H9 (cell line): ENCODE measurements around the gene GABBR2. TPM values are rescaled to one million over a fixed set of nuclear protein-coding genes. Genes with fewer than 3 reads are reported as not detected.

ENCODE experiments used
- DNase-seq: peaks from one replicate; pipeline ENCODE4 v3.0.0-alpha.2; 2017
- H2AFZ ChIP-seq: one replicate; pipeline ENCODE4 v1.6.1; 2013; ENCODE audit warnings: mild to moderate bottlenecking, low read length, control low read depth, moderate library complexity
- H2AK5ac ChIP-seq: 2 replicates; pipeline ENCODE4 v1.6.1; 2013; ENCODE audit warnings: low read length, control low read depth, mixed read lengths; ENCODE audit not compliant: insufficient read length
- H2BK120ac ChIP-seq: one replicate; pipeline ENCODE4 v1.6.1; 2013; ENCODE audit warnings: low read depth, mild to moderate bottlenecking, low read length, control low read depth, inconsistent platforms; ENCODE audit not compliant: poor library complexity, severe bottlenecking
- H2BK12ac ChIP-seq: 2 replicates; pipeline ENCODE4 v1.6.1; 2013; ENCODE audit warnings: low read length, control low read depth, mixed read lengths, low read depth; ENCODE audit not compliant: insufficient read length
- H2BK15ac ChIP-seq: 2 replicates; pipeline ENCODE4 v1.6.1; 2013; ENCODE audit warnings: low read depth, low read length, control low read depth
- H2BK20ac ChIP-seq: one replicate; pipeline ENCODE4 v1.6.1; 2013; ENCODE audit warnings: low read depth, mild to moderate bottlenecking, low read length, control low read depth, inconsistent platforms; ENCODE audit not compliant: poor library complexity, severe bottlenecking
- H2BK5ac ChIP-seq: 2 replicates; pipeline ENCODE4 v1.6.1; 2013; ENCODE audit warnings: low read length, control low read depth, mixed read lengths; ENCODE audit not compliant: insufficient read length
- H3K14ac ChIP-seq: 2 replicates; pipeline ENCODE4 v1.6.1; 2013; ENCODE audit warnings: low read length, control low read depth; ENCODE audit not compliant: insufficient read depth
- H3K18ac ChIP-seq: 2 replicates; pipeline ENCODE4 v1.6.1; 2013; ENCODE audit warnings: low read depth, mild to moderate bottlenecking, mixed read lengths, low read length, control low read depth; ENCODE audit not compliant: insufficient read length
- H3K23ac ChIP-seq: 2 replicates; pipeline ENCODE4 v1.6.1; 2013; ENCODE audit warnings: low read length, control low read depth, mixed read lengths, low read depth; ENCODE audit not compliant: insufficient read length
- H3K23me2 ChIP-seq: 2 replicates; pipeline ENCODE4 v1.6.1; 2013; ENCODE audit warnings: low read depth, mild to moderate bottlenecking, mixed read lengths, low read length, control low read depth; ENCODE audit not compliant: insufficient read length, poor library complexity, severe bottlenecking
- H3K27ac ChIP-seq: 2 replicates; pipeline ENCODE4 v1.5.1; 2013; ENCODE audit warnings: low read length, control low read depth, mixed read lengths, low read depth; ENCODE audit not compliant: insufficient read length
- H3K27me3 ChIP-seq: 2 replicates; pipeline ENCODE4 v1.6.1; 2013; ENCODE audit warnings: low read length, control low read depth, inconsistent platforms; ENCODE audit not compliant: insufficient read depth
- H3K4ac ChIP-seq: 2 replicates; pipeline ENCODE4 v1.6.1; 2013; ENCODE audit warnings: low read depth, mild to moderate bottlenecking, control low read depth, inconsistent platforms, low read length, moderate library complexity
- H3K4me1 ChIP-seq: 2 replicates; pipeline ENCODE4 v1.6.1; 2013; ENCODE audit warnings: low read length, control low read depth, inconsistent platforms; ENCODE audit not compliant: insufficient read depth
- H3K4me2 ChIP-seq: 2 replicates; pipeline ENCODE4 v1.6.1; 2013; ENCODE audit warnings: low read length, control low read depth, mixed read lengths; ENCODE audit not compliant: insufficient read length, insufficient read depth
- H3K56ac ChIP-seq: 2 replicates; pipeline ENCODE4 v1.6.1; 2013; ENCODE audit warnings: low read depth, mild to moderate bottlenecking, mixed read lengths, low read length, control low read depth; ENCODE audit not compliant: insufficient read length
- H3K79me1 ChIP-seq: 2 replicates; pipeline ENCODE4 v1.6.1; 2013; ENCODE audit warnings: low read depth, mild to moderate bottlenecking, moderate library complexity, low read length, control low read depth, inconsistent platforms; ENCODE audit not compliant: insufficient read depth, poor library complexity, severe bottlenecking
- H3K79me2 ChIP-seq: 2 replicates; pipeline ENCODE4 v1.6.1; 2013; ENCODE audit warnings: low read length, control low read depth, inconsistent platforms; ENCODE audit not compliant: insufficient read depth
- H3K9ac ChIP-seq: 2 replicates; pipeline ENCODE4 v1.6.1; 2013; ENCODE audit warnings: low read length, control low read depth, mixed read lengths; ENCODE audit not compliant: insufficient read length; ENCODE audit errors: extremely low read depth
- H3K9me3 ChIP-seq: one replicate; pipeline ENCODE4 v1.6.1; 2013; ENCODE audit warnings: low read depth, low read length, inconsistent platforms; ENCODE audit not compliant: control insufficient read depth
- H3T11ph ChIP-seq: one replicate; pipeline ENCODE4 v1.6.1; 2013; ENCODE audit warnings: mild to moderate bottlenecking, low read length, control low read depth, inconsistent platforms
- H4K20me1 ChIP-seq: one replicate; pipeline ENCODE4 v1.6.1; 2013; ENCODE audit not compliant: control insufficient read depth, insufficient read length, insufficient read depth
- H4K5ac ChIP-seq: 2 replicates; pipeline ENCODE4 v1.6.1; 2013; ENCODE audit warnings: low read depth, mild to moderate bottlenecking, mixed read lengths, low read length, control low read depth; ENCODE audit not compliant: insufficient read length
- H4K8ac ChIP-seq: replicated peaks from 2 replicates; pipeline ENCODE4 v1.6.1; 2013; ENCODE audit warnings: low read length, control low read depth, mixed read lengths, low read depth; ENCODE audit not compliant: insufficient read length
- H4K91ac ChIP-seq: 2 replicates; pipeline ENCODE4 v1.6.1; 2013; ENCODE audit warnings: low read depth, mild to moderate bottlenecking, moderate library complexity, mixed read lengths, low read length, control low read depth; ENCODE audit not compliant: insufficient read length
- H3K27ac Mint-ChIP-seq, 3 experiments: 2 replicates in 2 of 3; 3 replicates in 1 of 3; pipeline ENCODE4 v1.8.0; 2020 to 2021; ENCODE audit warnings: mixed read lengths in 3 of 3, mild to moderate bottlenecking in 1 of 3, moderate library complexity in 1 of 3
- H3K27me3 Mint-ChIP-seq: 2 replicates; pipeline ENCODE4 v1.8.0; 2021; ENCODE audit warnings: low read depth, mild to moderate bottlenecking, moderate library complexity, mixed read lengths
- H3K36me3 Mint-ChIP-seq, 3 experiments: 2 replicates in 2 of 3; 3 replicates in 1 of 3; pipeline ENCODE4 v1.8.0; 2020 to 2021; ENCODE audit warnings: low read depth in 3 of 3, mixed read lengths in 3 of 3; ENCODE audit not compliant: insufficient read depth in 1 of 3
- H3K4me1 Mint-ChIP-seq, 2 experiments: 2 replicates each; pipeline ENCODE4 v1.8.0; 2020; ENCODE audit warnings: mixed read lengths in 2 of 2
- H3K4me3 Mint-ChIP-seq, 2 experiments: 2 replicates in 1 of 2; 3 replicates in 1 of 2; pipeline ENCODE4 v1.8.0; 2020 to 2021; ENCODE audit warnings: mild to moderate bottlenecking in 2 of 2, mixed read lengths in 2 of 2, moderate library complexity in 1 of 2
- H3K9me3 Mint-ChIP-seq, 2 experiments: 2 replicates in 1 of 2; 3 replicates in 1 of 2; pipeline ENCODE4 v1.8.0; 2020; ENCODE audit warnings: mild to moderate bottlenecking in 2 of 2, mixed read lengths in 2 of 2, moderate library complexity in 1 of 2
- WGBS: extraction: QIAGEN DNeasy Blood & Tissue Kit; methylation state at CpG from one replicate; pipeline ENCODE4 v1.1.7; 2013; ENCODE audit warnings: missing lambda C conversion rate, low lambda C conversion rate, mixed read lengths; ENCODE audit not compliant: insufficient read length; ENCODE audit errors: extremely low coverage; 5-methylcytosine and 5-hydroxymethylcytosine counted together
- total RNA-seq: library from RNA; stranded (reverse); gene quantifications from 2 replicates; pipeline ENCODE4 v1.2.1, GENCODE V29; 2021
- TF ChIP-seq, protein P1 (sequence below): fragments of 200-600 bp; sonication (generic); conservative IDR thresholded peaks from 3 replicates; pipeline ENCODE4 v1.8.0; 2021; ENCODE audit warnings: antibody characterized with exemption, mild to moderate bottlenecking

The GABBR2 gene
- total RNA-seq, 1 experiment from 2014 or later: 0.66 TPM

DNA sequence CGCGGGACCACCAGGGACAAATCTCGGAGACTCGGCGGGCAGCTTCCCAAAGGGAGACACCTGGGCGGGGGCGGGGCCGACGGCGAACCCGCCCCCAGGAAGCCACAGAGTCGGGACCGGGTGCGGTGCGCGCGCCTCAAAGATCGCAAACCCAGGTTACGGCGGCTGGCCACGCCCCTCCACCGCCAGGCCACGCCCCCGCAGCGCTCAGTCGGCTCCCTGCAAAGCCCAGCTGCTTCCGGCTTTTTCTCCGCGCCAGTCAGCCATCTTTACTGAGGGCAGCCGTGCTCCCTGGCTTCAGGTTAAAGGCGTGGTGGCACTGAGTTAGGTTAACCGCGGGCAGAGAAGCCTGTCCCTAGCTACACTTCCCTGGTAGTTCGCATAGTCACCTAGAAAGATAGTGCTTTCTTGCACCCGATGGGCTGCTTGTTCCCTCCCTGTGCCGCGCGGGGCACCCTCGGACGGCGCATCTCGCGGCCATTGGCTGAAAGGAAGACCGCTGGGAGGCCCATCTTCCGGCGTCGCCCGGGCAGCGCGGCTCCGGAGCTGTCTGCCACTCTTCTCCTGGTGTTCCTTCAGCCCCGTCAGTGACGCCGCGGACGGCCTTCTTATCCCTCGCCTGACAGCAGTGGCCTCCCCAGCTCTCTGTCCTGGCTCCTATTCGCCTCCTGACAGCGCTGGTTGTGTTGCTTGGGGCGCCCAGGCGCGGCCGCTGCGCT lies 453.0 kb downstream of the GABBR2 start, which contains the start of gene TBC1D2:
Gene TBC1D2 (minus strand): TSS at position 72 of the 719 bp plus-strand sequence. CDS start 108 bp downstream, outside the sequence.
- no peak within 1 kb of the TSS for H3K4ac ChIP-seq
- no peaks in the 10 kb centered on the region for H3K9me3 Mint-ChIP-seq
- H3K36me3 Mint-ChIP-seq: no peaks in the 10 kb centered on the region
- H3T11ph ChIP-seq: no peak within 1 kb of the TSS
- H3K27ac Mint-ChIP-seq: peak within 1 kb of the TSS; percentile 93 to 99 (median 97)
- H3K18ac ChIP-seq: peak within 1 kb of the TSS; percentile 93
- no peak within 1 kb of the TSS for H2BK120ac ChIP-seq
- peak within 1 kb of the TSS; percentile 98 for H3K4me2 ChIP-seq
- peak within 1 kb of the TSS; percentile 84 to 85 for H3K4me3 Mint-ChIP-seq
- no peaks in the 10 kb centered on the region for H3K27me3 ChIP-seq
- H3K23me2 ChIP-seq: peaks cover 8% of the 10 kb centered on the region
- no peak within 1 kb of the TSS for H2AK5ac ChIP-seq
- DNase-seq: peak; percentile 97
- H3K4me1 ChIP-seq: peaks cover 3% of the 10 kb centered on the region
- H2BK12ac ChIP-seq: no peak within 1 kb of the TSS
- no peaks in the 10 kb centered on the region for H3K79me1 ChIP-seq
- no peak within 1 kb of the TSS for H2AFZ ChIP-seq
- H4K20me1 ChIP-seq: peaks cover 3% of the 10 kb centered on the region
- H3K56ac ChIP-seq: no peak within 1 kb of the TSS
- H3K4me1 Mint-ChIP-seq: peaks cover 22 to 29% of the 10 kb centered on the region in 2 experiments
- H4K91ac ChIP-seq: no peak within 1 kb of the TSS
- H3K9me3 ChIP-seq: no peaks in the 10 kb centered on the region
- H4K8ac ChIP-seq: no peak within 1 kb of the TSS
- peak within 1 kb of the TSS; percentile 4 for H3K27ac ChIP-seq
- H2BK20ac ChIP-seq: no peak within 1 kb of the TSS
- WGBS: no CpG with 5 or more reads among the region's 64 CpGs
- peak within 1 kb of the TSS; percentile 53 for H3K9ac ChIP-seq
- peaks cover 2% of the 10 kb centered on the region; the same call in 1 of the 2 replicates for H3K79me2 ChIP-seq
- H3K14ac ChIP-seq: peak within 1 kb of the TSS; percentile 95; the same call in 1 of the 2 replicates
- no peak within 1 kb of the TSS for H4K5ac ChIP-seq
- no peak within 1 kb of the TSS for H2BK15ac ChIP-seq
- no peak within 1 kb of the TSS for H3K23ac ChIP-seq
- TF ChIP-seq, protein P1, sequence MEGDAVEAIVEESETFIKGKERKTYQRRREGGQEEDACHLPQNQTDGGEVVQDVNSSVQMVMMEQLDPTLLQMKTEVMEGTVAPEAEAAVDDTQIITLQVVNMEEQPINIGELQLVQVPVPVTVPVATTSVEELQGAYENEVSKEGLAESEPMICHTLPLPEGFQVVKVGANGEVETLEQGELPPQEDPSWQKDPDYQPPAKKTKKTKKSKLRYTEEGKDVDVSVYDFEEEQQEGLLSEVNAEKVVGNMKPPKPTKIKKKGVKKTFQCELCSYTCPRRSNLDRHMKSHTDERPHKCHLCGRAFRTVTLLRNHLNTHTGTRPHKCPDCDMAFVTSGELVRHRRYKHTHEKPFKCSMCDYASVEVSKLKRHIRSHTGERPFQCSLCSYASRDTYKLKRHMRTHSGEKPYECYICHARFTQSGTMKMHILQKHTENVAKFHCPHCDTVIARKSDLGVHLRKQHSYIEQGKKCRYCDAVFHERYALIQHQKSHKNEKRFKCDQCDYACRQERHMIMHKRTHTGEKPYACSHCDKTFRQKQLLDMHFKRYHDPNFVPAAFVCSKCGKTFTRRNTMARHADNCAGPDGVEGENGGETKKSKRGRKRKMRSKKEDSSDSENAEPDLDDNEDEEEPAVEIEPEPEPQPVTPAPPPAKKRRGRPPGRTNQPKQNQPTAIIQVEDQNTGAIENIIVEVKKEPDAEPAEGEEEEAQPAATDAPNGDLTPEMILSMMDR: 0 out of 3 replicates have a peak, but pooled peaks have one; percentile 11
- peaks cover 4% of the 10 kb centered on the region for H3K27me3 Mint-ChIP-seq
- no peak within 1 kb of the TSS for H2BK5ac ChIP-seq
